Measurements from ENCODE around the gene WIPF2.

The WIPF2 gene

DNA sequence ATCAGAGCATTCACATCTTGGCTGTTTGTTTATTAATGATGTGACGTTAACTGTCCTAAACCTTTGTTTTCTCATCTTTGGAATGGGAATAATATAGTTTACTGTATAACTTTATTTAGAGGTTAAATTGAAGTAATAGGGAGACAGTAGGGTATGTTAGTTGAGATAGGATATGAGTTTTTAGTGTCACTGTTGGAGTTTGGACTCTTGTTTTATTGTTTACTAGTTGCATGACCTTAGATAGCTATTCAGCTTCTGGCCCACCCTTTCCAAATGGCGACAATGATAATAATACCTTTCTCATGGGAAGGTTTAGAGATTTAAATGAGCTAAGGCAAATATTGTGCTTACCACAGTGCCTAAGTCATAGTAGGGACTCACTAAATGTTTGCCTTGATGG lies 40.4 kb downstream of the WIPF2 start:
- no peak for DNase-seq (ENCODE audit: low read depth)
- TF ChIP-seq MYC (IDR thresholded peaks at IDR 0.05; ENCODE audit: low read depth, low read length) = no peak
- TF ChIP-seq, protein P1, sequence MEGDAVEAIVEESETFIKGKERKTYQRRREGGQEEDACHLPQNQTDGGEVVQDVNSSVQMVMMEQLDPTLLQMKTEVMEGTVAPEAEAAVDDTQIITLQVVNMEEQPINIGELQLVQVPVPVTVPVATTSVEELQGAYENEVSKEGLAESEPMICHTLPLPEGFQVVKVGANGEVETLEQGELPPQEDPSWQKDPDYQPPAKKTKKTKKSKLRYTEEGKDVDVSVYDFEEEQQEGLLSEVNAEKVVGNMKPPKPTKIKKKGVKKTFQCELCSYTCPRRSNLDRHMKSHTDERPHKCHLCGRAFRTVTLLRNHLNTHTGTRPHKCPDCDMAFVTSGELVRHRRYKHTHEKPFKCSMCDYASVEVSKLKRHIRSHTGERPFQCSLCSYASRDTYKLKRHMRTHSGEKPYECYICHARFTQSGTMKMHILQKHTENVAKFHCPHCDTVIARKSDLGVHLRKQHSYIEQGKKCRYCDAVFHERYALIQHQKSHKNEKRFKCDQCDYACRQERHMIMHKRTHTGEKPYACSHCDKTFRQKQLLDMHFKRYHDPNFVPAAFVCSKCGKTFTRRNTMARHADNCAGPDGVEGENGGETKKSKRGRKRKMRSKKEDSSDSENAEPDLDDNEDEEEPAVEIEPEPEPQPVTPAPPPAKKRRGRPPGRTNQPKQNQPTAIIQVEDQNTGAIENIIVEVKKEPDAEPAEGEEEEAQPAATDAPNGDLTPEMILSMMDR (IDR thresholded peaks at IDR 0.05; ENCODE audit: low read depth, low read length) = no peak
- TF ChIP-seq, protein P2, sequence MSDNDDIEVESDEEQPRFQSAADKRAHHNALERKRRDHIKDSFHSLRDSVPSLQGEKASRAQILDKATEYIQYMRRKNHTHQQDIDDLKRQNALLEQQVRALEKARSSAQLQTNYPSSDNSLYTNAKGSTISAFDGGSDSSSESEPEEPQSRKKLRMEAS (IDR thresholded peaks at IDR 0.05; ENCODE audit: low read depth, low read length) = no peak
- TF ChIP-seq POLR2A (IDR thresholded peaks at IDR 0.05; ENCODE audit: extremely low read depth, insufficient read length) = no peak
- H3K4me3 ChIP-seq (ENCODE audit: low read depth, low read length) = no peak overlapping the region

DNA sequence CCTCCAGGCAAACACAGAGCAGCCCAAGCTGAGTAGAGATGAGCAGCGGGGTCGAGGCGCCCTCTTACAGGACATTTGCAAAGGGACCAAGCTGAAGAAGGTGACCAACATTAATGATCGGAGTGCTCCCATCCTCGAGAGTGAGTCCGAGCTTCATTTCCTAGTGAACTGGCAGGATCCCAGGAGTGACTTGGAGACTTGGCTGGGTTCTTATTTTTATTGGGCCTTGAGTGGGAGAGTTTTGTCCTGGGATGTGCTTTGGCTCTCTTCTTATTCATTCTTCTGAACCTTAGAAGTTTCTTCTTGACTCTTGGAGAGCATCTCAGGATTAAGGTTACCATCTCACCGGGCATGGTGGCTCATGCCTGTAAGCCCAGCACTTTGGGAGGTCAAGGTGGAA lies 41.4 kb downstream of the WIPF2 start:
- TF ChIP-seq MYC (IDR thresholded peaks at IDR 0.05; ENCODE audit: low read depth, low read length) = no peak
- TF ChIP-seq, protein P1 (IDR thresholded peaks at IDR 0.05; ENCODE audit: low read depth, low read length) = no peak
- TF ChIP-seq POLR2A (IDR thresholded peaks at IDR 0.05; ENCODE audit: extremely low read depth, insufficient read length) = no peak
- TF ChIP-seq, protein P2 (IDR thresholded peaks at IDR 0.05; ENCODE audit: low read depth, low read length) = no peak
- no peak overlapping the region for H3K4me3 ChIP-seq (ENCODE audit: low read depth, low read length)
- no peak for DNase-seq (ENCODE audit: low read depth)

DNA sequence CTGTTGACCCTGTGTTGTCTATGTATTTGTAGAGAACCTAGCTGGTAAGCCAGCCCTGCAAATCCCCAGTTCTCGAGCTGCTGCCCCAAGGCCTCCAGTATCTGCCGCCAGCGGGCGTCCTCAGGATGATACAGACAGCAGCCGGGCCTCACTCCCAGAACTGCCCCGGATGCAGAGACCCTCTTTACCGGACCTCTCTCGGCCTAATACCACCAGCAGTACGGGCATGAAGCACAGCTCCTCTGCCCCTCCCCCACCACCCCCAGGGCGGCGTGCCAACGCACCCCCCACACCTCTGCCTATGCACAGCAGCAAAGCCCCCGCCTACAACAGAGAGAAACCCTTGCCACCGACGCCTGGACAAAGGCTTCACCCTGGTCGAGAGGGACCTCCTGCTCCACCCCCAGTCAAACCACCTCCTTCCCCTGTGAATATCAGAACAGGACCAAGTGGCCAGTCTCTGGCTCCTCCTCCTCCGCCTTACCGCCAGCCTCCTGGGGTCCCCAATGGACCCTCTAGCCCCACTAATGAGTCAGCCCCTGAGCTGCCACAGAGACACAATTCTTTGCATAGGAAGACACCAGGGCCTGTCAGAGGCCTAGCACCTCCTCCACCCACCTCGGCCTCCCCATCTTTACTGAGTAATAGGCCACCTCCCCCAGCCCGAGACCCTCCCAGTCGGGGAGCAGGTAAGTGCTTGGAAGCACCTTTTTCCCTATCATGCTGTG lies 45.5 kb downstream of the WIPF2 start:
- TF ChIP-seq POLR2A (IDR thresholded peaks at IDR 0.05; ENCODE audit: extremely low read depth, insufficient read length) (no peak), MYC (IDR thresholded peaks at IDR 0.05; ENCODE audit: low read depth, low read length) (no peak)
- TF ChIP-seq, protein P1 (IDR thresholded peaks at IDR 0.05; ENCODE audit: low read depth, low read length) = no peak
- TF ChIP-seq, protein P2 (IDR thresholded peaks at IDR 0.05; ENCODE audit: low read depth, low read length) = no peak
- H3K4me3 ChIP-seq (ENCODE audit: low read depth, low read length) = no peak overlapping the region
- no peak for DNase-seq (ENCODE audit: low read depth)

DNA sequence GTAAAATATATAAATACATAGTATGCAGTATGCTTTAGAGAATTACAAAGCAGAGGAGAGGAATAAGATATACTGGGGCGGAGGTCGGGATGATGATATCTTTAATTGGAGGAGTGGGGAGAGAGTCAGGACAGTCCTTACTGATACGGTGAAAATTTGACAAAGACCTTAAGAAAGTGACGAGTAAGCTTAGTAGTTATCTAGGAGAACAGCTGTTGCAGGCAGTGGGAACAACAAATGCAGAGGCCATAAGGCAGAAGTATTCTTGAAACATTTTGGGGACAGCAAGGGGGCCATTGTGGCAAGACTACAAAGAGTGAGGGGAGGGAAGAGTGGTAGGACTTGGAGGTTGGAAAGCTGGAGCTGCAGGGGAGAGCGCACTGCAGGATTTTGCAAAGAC lies 46.2 kb downstream of the WIPF2 start:
- TF ChIP-seq, protein P1 (IDR thresholded peaks at IDR 0.05; ENCODE audit: low read depth, low read length) = no peak
- TF ChIP-seq POLR2A (IDR thresholded peaks at IDR 0.05; ENCODE audit: extremely low read depth, insufficient read length) (no peak), MYC (IDR thresholded peaks at IDR 0.05; ENCODE audit: low read depth, low read length) (no peak)
- TF ChIP-seq, protein P2 (IDR thresholded peaks at IDR 0.05; ENCODE audit: low read depth, low read length) = no peak
- DNase-seq (ENCODE audit: low read depth) = no peak
- H3K4me3 ChIP-seq (ENCODE audit: low read depth, low read length) = no peak overlapping the region

DNA sequence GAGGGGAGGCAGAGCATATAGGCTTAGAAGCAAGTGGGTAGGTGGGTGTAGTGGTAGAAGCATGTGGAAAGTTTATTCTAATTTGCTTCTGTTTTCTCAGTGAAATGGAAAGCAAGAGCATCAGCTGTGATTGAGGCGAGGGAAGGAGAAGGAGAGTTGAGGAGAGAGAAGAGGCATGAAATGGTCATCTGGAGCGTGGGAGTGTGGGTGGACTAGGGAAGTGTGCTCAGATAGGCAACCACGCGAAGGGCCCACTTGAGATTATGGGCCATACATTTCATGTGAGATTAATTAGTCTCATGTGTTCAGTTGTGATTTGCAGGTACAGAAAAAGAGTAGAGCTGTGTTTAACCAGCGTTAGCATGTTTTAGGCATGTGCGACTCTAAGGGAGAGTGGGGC lies 47.8 kb downstream of the WIPF2 start:
- no peak overlapping the region for H3K4me3 ChIP-seq (ENCODE audit: low read depth, low read length)
- TF ChIP-seq, protein P1 (IDR thresholded peaks at IDR 0.05; ENCODE audit: low read depth, low read length) = no peak
- no peak for DNase-seq (ENCODE audit: low read depth)

All from NB4 (cell line).